CD4-positive, alpha-beta T cell treated with Interferon alpha-2 for 1 hour (primary cell): Measurements from ENCODE around the gene SHH.
"Not testable (repeated sequence)": the region's sequence is repeated elsewhere in the genome, so short reads cannot be mapped to it uniquely, and the experiment has no call there.

Source experiments
- DNase-seq, 2 donors: peaks; one replicate each; pipeline ENCODE4 v3.0.0-alpha.2; 2020 to 2022

Gene SHH

GRCh38 chr7:155842496-155843265 is 30.4 kb upstream of the SHH start:
- DNase-seq: no peak

GRCh38 chr7:155840909-155841308 is 28.6 kb upstream of the SHH start:
- DNase-seq: no peak

- DNase-seq: no peak
Measured at GRCh38 chr7:155840262-155840885, 28.1 kb upstream of the SHH start.

GRCh38 chr7:155839461-155839860 is 27.2 kb upstream of the SHH start:
- no peak for DNase-seq

- DNase-seq: not testable (repeated sequence)
Measured at GRCh38 chr7:155838312-155838711, 26.0 kb upstream of the SHH start.

GRCh38 chr7:155837126-155837479 is 24.8 kb upstream of the SHH start:
- DNase-seq: no peak

GRCh38 chr7:155836216-155837125 is 24.2 kb upstream of the SHH start:
- no peak for DNase-seq

- no peak for DNase-seq
Measured at GRCh38 chr7:155835446-155836215, 23.4 kb upstream of the SHH start.

- DNase-seq: no peak
Measured at GRCh38 chr7:155834486-155835048, 22.3 kb upstream of the SHH start.

GRCh38 chr7:155833651-155834050 is 21.4 kb upstream of the SHH start:
- no peak for DNase-seq

- DNase-seq: no peak
Measured at GRCh38 chr7:155832581-155832981, 20.3 kb upstream of the SHH start.

GRCh38 chr7:155831807-155832524 is 19.7 kb upstream of the SHH start:
- DNase-seq: no peak

- DNase-seq: no peak
Measured at GRCh38 chr7:155830961-155831806, 18.9 kb upstream of the SHH start.

GRCh38 chr7:155829796-155830470 is 17.7 kb upstream of the SHH start:
- no peak for DNase-seq

GRCh38 chr7:155825336-155825735 is 13.1 kb upstream of the SHH start:
- DNase-seq: no peak

- no peak for DNase-seq
Measured at GRCh38 chr7:155824227-155824886, 12.1 kb upstream of the SHH start.

- DNase-seq: no peak
Measured at GRCh38 chr7:155821851-155822250, 9.6 kb upstream of the SHH start.

GRCh38 chr7:155820788-155821187 is 8.5 kb upstream of the SHH start:
- DNase-seq: no peak

GRCh38 chr7:155820246-155820645 is 8.0 kb upstream of the SHH start:
- no peak for DNase-seq

GRCh38 chr7:155819186-155819585 is 6.9 kb upstream of the SHH start:
- DNase-seq: no peak
